HL-60/S4 (cell line): ENCODE measurements around the gene APOC3.

ENCODE experiments used
- in situ Hi-C: fragments of 300-500 bp; cut with MboI; formaldehyde crosslinking; loops from 2 replicates; pipeline ENCODE4 v1.14.3; 2022; ENCODE audit warnings: low sequenced_read_pairs

Gene APOC3

DNA sequence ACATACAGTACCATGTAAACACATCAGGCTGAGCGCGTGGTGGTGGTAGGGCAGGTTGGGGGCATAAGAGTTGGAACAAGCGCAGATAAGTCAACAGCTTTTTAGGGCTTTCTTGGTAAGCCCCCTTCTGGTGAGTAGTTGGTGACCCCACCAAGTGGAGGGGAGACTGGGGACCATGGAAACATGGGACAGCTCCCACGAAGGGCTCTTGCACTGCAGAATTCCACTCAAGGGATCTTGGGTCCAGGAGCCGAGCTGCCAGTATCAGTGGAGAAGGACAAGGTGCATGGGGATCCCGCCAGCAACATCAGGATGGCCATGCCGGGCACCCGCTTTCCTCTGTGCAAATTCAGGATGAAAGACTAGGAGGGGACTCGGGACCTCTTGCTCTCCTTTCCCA is 14.0 kb downstream of the APOC3 start:
- in situ Hi-C loops: no loop called here

DNA sequence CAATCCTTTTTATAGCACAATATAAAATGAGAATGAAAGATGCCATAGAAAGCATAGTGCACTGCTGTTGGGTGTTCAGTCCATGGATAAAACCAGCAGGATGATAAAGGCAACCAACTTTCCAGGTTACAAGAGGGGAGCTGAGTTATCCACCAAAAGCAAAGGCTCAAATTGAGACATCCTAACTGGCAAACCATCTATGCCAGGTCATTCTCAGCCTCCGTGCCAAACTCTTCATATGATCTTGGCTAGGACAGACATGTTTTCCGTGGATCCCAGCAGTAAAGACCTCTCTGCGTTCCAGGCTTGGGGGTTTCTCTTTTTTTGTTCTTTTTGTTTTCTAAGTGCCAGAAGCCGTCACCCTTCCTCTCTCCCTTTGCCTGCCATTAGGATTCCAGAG is 15.0 kb downstream of the APOC3 start:
- in situ Hi-C loops: no loop called here

DNA sequence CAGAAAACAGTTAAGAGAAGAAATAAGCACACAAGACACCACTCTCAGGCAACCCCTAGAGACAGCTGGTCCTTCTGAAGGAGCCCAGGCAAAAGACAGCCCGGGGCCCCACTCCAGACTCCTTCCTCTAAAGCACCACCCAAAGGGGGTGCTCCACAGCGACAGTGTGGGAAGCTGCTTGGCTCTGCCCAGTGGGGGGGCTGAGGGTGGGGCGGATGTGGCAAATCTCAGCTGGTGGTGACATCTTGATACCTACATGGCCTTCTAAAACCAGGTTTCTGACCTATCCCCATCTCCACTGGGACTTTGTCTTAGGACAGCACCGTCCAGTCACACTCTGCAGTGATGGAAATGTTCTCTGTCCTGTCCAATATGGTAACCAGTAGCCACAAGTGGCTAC is 17.9 kb downstream of the APOC3 start:
- in situ Hi-C loops: no loop called here

DNA sequence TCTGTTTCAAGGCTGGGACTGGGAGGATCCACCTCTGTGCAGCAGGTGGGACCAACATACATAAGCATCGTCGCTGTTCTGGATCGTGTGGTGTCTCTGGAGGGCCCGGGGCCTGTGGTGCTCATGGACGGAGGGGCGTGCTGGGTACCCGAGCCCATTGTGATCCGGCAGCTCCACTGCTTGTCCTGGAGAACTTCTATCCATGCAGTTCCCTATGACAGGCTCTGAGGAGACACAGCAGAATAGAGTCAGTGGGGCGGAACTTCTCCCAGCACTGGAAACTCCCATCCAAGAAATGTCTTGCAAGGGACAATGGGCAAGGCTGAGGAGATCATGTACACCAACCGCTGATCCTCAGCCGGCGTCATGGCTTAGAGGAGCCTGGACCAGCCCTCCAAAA is 19.4 kb downstream of the APOC3 start:
- in situ Hi-C loops: no loop called here

DNA sequence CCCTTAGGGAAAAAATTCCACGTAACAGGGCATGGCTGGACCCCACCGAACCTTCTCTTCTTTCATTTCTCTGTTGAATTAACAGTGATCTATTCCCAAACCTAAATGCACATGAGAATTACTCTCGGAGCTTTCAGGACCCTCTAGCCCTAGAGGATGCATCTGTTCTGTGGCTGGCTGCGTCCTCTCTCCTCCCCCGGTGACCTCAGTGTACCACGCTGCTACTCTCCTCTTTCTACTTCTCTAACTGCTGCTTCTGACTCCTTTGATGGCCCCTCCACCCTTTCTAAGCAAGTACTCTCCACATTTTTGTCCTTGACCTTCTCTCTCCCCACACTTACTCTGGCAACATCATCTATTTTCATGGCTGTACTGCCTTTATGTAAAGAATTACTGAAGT is 19.8 kb downstream of the APOC3 start:
- in situ Hi-C loops: no loop called here

DNA sequence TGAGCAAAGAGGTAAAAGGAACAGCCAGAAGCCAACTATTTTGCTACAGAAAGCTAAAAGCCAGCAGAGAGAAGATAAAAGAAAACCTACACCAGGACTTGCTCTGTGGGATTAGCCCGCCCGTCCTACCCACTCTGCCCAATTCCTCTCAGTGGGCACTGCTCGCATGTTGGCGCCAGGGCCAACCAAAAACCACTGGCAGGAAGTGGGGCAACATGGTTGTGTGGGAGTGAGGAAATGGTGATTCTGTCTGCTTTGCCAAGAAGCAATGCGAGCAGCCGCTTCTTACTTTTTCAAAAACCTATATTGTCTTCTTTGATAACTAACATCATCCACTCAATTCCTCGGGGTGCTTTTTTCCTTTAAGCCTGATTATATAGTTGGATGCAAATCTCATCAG is 21.9 kb downstream of the APOC3 start:
- in situ Hi-C loops: no loop called here

DNA sequence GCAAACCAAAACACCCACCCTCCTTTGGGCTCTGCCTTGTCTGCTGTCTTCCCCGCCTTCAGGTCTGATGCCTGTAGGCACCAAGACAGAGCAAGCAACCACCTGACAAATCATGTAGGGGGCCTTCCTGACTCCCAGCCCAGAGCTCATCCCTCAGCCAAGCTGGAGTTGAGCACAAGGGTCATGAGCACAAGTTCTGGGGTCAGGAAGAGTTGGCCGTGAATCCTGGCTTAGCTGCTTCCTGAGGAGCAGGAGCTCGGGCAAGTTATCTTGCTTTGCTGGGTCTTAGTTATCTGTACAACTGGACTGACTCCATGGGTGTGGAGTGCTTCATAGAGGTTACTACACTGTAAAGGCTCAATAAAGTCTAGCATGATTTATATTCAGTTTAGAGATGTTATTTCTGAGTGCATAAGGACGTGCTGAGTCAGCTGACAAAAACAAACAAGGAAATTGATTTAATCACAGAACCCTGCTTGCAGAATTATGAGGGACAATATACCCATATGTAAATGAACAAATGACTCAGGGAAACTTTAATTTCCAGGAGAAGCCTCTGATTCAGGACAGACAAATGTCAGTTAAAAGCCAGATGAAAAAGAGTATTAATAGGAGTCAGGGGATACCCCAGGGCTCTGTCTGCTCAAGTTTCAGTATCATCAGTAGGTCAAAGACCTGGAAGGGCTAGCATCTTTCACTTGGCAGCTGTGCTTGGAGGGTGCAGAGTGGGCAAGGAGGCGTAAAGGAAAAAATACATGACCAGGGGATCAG is 22.7 kb downstream of the APOC3 start:
- in situ Hi-C loops: no loop called here

DNA sequence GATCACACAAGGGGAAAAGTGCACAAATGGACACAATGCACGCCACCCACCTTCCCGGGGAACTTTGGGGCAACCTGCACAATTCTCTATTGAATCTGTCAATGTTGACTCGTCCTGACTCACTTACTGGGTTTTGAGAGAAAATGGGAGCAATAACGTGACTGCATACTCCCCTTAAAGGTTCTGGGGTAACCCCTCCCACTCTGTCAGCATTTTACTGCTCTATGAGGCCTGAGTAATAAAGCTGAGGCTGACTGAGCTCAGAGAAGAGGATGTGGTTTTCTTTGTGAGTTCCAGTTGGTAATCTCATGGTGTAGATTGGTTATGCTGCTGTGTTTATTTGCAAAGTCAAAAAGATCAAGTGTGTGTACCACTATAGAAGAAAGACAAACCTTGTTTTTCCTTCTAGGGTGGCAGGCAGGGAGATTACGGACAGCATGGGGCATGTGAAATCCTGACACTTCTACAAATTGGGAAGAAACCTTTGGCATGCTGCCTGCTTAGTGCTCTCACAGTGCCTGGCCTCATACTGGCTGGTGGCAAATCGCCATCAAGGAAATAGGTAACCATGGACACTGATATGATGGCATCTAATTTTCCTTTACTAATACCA is 23.9 kb downstream of the APOC3 start:
- in situ Hi-C loops: no loop called here

DNA sequence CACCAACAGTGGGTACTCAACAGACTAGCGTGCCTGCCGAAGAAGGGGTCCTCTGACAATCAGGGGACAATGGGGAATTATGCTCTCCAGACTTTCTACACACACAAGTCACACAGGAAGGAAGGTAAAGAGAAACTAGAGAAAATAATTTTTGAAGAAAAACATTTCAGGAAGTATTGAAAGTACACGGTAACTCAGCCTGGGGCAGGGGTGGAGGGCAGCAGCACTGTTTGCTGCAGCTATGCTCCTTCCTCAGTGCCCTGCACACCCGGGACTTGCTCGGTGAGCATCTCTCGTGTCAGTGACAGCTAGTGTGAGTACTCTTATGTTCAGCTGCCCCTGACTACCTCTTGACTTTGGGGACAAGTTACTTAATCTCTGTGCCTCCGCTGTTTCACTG is 25.7 kb downstream of the APOC3 start:
- in situ Hi-C loops: no loop called here

DNA sequence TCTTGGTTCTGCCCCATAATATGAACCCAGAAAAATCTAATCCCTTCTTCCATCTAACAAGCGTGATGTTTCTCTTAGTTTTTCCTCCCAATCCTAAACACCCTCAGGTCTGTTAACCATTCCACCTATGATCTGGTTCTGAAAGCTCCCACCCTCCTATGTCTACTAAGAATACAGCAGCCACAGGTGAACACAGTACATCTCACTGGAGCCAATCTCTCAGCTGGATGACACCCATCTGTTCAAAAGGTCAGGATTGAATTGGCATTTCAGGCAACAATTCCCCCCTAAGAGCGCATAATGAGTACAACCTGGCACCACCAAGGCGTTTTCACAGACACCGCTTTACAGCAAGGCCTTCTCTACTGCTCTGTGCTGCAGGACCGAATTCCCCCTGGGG is 26.7 kb downstream of the APOC3 start:
- in situ Hi-C loops: no loop called here

DNA sequence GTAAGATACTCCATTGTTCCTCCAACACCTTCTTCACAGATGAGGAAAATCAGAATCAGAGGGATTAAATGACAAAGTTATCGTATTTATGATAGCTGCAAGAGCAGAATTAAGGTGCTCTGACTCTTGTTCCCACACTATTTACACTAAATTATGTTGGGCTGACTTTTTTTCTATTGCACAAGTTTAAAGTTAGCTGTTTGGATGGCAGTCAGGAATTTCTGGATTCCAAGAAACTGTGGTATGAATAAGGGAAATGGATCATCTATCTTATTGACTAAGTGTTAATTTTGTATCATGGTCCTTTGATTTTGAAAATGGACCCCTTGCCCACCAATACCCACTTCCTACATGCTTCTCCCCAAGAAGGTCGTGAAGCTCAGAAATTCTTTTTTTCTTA is 27.6 kb downstream of the APOC3 start:
- in situ Hi-C loops: no loop called here

DNA sequence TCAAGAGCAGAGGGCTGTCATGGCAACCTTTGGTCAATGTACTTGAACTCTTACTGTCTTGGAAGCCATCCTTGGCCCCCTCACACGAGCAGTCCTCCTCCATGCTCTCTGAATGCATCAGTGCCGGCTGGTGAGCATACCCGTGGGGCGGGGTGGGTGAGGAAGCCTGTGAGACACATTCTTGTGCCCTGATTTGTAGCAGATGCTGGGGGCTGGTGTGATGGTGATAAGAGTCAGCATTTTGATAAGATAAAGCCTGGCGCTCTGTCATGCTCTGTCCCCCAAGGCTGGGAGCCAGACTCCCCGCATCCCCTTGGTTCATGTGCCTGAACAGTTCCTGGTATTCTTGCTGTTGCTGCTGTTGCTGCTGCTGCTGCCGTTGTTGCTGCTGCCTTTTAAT is 28.2 kb downstream of the APOC3 start:
- in situ Hi-C loops: no loop called here

DNA sequence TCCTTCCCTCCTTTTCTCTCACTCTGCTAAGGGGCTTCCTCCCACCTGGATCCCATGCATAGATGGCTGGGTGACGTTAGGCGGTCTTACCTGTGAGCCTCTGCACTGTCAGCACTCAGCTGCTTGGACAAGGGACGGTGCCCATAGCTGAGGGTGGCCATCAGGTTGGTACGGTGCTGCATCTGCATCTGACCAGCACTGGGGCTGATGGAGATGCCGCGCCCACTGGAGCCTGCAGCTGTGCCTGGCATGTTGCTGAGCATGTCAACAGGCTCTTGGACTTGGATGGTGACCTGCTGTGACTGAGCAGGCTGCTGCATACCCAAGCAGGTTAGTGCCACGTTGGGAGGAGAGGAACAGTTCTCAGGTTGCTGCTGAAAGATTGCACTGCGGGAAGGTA is 29.5 kb downstream of the APOC3 start:
- in situ Hi-C loops: no loop called here

DNA sequence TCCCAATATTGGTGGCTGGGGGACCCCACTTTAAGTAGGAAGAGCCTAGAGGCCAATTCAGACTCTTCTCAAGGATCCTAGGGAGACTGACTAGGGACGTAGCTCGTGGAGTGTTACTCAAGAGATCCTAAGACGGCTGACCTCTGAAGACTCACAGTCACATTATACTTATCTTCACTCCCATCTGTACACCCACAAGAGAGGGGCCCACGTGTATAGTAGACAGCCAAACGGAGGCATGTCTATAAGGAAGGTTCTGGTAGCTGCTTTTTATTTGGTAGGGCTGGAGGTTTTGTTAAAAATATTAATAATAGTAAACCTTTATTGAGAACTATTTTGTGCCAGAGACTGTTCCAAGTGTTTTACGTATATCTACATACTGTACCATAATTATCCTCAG is 30.6 kb downstream of the APOC3 start:
- in situ Hi-C loops: no loop called here

DNA sequence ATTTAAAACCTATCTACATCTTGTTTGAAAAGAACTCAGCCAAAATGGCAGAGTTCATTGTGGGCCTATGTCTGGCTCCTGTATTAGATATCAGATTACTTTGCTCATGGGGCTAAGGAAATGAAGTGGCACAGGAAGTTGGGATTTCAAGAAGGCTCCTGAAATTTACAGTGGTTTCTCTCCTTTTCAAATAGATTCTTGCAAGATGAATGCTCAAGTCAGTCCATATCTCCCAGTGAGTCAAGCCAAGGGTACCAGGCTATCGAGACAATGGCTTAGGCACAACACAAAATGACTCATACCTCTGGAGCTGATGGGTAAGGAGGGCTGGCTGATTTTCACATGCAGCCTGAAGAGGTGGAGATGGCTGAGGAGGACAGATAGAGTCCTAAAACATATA is 31.8 kb downstream of the APOC3 start:
- in situ Hi-C loops: no loop called here

DNA sequence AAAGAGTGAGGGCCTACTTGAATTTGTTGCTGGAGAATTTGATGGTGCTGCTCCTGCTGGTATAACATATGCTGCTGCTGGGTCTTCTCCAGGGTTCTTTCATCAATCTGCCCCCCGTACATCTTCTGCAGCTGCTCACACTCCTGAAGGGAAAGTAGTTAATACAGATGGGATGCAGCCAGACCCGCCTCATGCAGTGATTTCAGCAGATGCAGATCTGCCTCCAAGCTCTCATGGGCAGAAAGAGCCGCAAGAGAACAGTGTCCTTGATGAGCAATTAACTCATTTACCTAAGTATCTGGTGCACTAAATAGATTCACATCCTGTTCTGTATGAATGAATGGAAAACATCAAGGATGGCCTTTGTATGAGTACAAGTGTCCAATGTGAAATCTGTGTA is 32.5 kb downstream of the APOC3 start:
- in situ Hi-C loops: no loop called here

DNA sequence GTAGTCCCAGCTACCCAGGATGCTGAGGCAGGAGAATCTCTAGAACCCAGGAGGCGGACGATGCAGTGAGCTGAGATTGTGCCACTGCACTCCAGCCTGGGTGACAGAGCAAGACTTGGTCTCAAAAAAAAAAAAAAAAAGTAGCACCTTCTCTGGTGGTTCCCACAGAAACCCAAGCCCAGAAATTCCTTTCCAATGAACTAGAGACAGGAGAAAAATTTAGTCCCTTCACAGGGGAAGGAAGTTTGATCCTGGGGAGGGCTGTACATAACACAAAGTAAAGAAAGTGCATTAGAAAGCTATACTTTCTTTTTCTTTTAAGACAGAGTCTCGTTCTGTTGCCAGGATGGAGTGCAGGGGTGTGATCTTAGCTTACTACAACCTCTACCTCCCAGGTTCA is 33.2 kb downstream of the APOC3 start:
- in situ Hi-C loops: no loop called here

DNA sequence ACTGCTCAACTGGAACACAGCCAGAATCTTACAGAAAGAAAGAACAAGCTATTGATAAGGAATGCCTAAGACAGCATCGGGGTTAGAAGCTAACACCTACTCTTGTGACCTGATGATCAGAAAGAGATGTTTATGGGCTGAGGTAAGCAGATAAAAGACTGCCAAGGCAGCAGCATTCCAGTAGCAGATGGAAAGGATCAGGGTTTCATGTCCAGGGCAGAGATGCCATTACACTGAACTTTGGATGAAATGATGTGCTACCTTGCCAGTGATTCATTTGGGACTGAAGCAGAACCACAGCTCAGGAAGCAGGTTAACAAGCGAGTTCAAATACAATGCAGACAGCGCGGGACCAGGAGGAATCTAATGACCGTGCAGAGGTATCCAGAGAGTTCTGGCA is 34.8 kb downstream of the APOC3 start:
- in situ Hi-C loops: no loop called here

DNA sequence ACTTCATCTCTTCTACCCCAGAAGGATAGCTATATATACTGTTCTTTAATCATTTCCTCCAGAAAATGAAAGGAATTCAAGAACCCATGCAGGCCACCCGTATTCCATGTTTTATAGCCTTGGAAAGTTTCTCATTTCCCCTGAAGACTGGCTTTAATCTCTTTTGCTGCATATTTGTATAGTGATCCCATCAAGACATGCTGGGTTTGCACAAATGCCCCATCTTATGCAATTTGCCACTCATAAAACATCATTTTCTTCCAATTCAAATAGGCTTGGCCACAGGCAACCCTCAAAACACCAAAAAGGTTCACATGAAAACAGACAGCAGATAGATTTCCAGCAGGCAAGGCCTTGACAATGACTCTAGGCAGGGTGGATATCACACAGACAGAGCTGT is 36.0 kb downstream of the APOC3 start:
- in situ Hi-C loops: no loop called here

DNA sequence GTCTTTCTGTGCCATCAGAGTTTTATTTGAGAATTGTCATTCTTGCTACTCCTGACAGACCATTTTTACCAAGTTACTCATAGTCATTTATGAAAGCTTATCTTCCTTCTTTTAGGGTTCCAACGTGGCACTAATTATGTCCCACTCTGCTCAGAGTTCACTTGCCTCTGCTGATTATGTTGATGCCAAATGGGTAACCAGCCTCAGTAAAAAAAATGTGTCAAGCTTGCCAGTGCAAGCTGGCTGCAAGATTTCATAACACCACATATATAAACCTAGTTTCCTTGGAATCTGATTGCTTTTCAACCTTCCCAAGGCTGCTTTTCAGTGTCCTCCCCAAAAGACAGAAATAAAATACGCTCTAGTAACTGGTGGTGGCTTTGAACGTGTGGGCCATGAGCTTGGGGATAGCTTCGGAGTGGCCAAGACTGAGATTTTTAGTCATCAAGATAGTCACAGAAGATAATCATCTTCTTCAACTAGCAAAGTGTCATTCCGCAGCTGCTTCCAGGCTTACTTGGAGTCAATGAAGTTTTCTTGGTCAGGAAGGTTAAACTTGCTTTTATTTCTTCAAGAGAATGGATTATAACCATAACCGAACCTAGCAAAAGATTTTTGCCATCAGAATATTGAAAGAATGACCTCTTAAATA is 37.2 kb downstream of the APOC3 start:
- in situ Hi-C loops: no loop called here

DNA sequence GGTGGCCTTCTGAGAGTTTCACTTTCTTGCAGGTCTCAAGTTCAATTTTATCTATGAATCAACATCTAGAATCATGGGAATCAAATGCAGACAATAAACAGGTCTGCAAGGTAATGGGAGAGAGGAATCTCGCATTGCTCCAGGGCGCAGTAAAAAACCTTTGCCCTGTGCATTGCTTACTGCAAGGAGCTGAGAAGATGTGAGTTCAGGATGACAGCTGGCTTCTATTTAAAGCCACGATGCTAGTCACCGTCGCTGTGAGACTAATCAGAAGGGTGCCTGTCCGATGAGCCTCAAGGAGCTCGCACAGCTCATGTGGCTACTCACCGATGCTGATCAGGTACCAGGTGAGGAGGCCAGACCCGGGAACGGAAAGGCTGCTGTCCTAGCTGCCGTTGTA is 37.9 kb downstream of the APOC3 start:
- in situ Hi-C loops: no loop called here

DNA sequence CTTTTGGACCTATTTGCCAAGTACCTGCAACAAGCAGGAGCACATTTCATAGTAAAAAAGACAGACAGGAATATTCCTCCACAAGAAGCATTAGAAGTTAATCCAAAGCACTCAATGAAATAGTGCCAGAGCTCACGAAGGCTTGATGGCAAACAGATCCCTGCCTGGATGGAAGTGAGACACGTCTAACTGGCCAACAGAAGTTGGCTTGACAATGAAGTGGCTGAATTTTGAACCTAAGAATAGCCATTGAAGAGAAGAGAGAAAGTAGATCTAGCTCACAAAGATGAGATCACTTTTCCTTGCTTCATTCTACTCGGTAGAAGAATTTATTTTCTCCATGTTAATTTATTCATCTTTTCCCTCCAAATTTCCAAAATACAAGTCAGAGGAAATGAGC is 38.4 kb downstream of the APOC3 start:
- in situ Hi-C loops: no loop called here
